Measurements from ENCODE around the gene SNX20. TPM values are rescaled to one million over a fixed set of nuclear protein-coding genes. Genes with fewer than 3 reads are reported as not detected.

SNX20 gene
- total and polyA plus RNA-seq, 2 of the 13 experiments (the other 11 are each of a cell fraction or from before 2014, with no cell fraction given), result not detected

DNA sequence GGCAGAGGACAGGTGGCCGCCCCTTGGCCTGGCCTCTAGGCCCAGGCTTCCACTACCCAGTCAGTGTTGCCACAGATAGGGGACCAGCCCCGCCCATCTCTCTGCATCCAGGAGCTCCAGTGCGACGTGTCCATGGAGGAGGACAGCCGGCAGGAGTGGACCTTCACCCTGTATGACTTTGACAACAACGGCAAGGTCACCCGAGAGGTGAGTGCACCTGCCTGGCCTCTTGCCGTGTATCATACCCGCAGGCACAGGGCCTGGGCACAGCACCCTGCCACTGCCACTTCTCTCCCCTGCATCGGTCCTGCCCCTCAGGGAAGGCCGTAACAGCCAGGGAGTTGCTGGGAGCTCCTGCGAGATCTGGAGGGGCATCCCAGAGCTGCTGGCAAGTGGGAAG lies 55.7 kb downstream of the SNX20 start:
- Histone ChIP-seq H3K4me3 (replicated peaks in 1 of 3; ENCODE audit: insufficient read depth in 1 of 3, low read depth in 2 of 3, low read length in 3 of 3) (no peak overlapping the region), H3K27ac (ENCODE audit: extremely low read length, insufficient read depth, low read length) (no peak overlapping the region), H3K4me1 (ENCODE audit: insufficient read depth, low read length) (peaks cover 21% of the 10 kb centered on the region), H4K20me1 (ENCODE audit: insufficient read depth, low read length) (peaks cover 67% of the 10 kb centered on the region), H3K36me3 (replicated peaks in 1 of 2; ENCODE audit: control insufficient read depth in 1 of 2, insufficient read depth in 2 of 2, low read length in 2 of 2) (peaks cover 90 to 100% of the 10 kb centered on the region in 2 experiments), H2AFZ (ENCODE audit: low read length) (no peak overlapping the region), H3K9ac (ENCODE audit: insufficient read depth, low read depth, low read length) (no peak overlapping the region), H3K4me2 (ENCODE audit: low read depth, low read length) (no peak overlapping the region), H3K9me3 (ENCODE audit: low read length) (no peaks in the 10 kb centered on the region), H3K27me3 (ENCODE audit: control insufficient read depth in 1 of 2, insufficient read depth in 2 of 2, low read length in 2 of 2) (no peaks in the 10 kb centered on the region), H3K79me2 (ENCODE audit: insufficient read depth, low read length) (peaks cover 4% of the 10 kb centered on the region)
- POLR2A ChIA-PET, result no interaction called here
- CTCF ChIA-PET (ENCODE audit: low intra/inter-chr PET ratio, low total read pairs), result no interaction called here
- in situ Hi-C loops (cut with HindIII; ENCODE audit: extremely low pct_ligation_motif_present, low pct_unique_long_range_greater_than_20kb), result no loop called here
- FAIRE-seq (no peak), ATAC-seq (no peak), DNase-seq (ENCODE audit: low spot score) (no peak)
- intact Hi-C loops (cut with micrococcal nuclease; ENCODE audit: unreplicated experiment), result no loop called here
- WGBS (ENCODE audit: low lambda C conversion rate), result 95% methylated on average over 8 of the region's 12 CpGs
- BruUV-seq (replicated peaks), result no TSS peak
- no peak for TF ChIP-seq MEIS2 (CRISPR knock-in tag; IDR thresholded peaks at IDR 0.05)
- no peak for TF ChIP-seq NFATC3 (CRISPR knock-in tag; IDR thresholded peaks at IDR 0.05)
- no peak for TF ChIP-seq ATF1 (CRISPR knock-in tag; IDR thresholded peaks at IDR 0.05)
- TF ChIP-seq ZSCAN12 (CRISPR knock-in tag; IDR thresholded peaks at IDR 0.05), result no peak
- peak; percentile 99 for TF ChIP-seq AGO2 (optimal IDR thresholded peaks at IDR 0.05; ENCODE audit: low read depth, low read length)
- peak; percentile 23; the same call in 1 of the 2 replicates for TF ChIP-seq AKAP8 (CRISPR knock-in tag; IDR thresholded peaks at IDR 0.05)
- peak; percentile 60; the same call in 1 of the 2 replicates for TF ChIP-seq ZNF839 (CRISPR knock-in tag; IDR thresholded peaks at IDR 0.05; ENCODE audit: borderline replicate concordance)
- 0 out of 2 replicates have a peak, but pooled peaks have one; percentile 12 for TF ChIP-seq RBFOX2 (IDR thresholded peaks at IDR 0.05; ENCODE audit: low read depth, low read length)
- TF ChIP-seq ZBTB4 (CRISPR knock-in tag; IDR thresholded peaks at IDR 0.05; ENCODE audit: borderline replicate concordance), result 0 out of 2 replicates have a peak, but pooled peaks have one; percentile 29
- TF ChIP-seq ZNF563 (CRISPR knock-in tag; IDR thresholded peaks at IDR 0.05), result no peak
- TF ChIP-seq RBM22 (optimal IDR thresholded peaks at IDR 0.05; ENCODE audit: low read length), result peak; percentile 89
- TF ChIP-seq ZNF230 (CRISPR knock-in tag; IDR thresholded peaks at IDR 0.05), result no peak
- TF ChIP-seq, protein P1, sequence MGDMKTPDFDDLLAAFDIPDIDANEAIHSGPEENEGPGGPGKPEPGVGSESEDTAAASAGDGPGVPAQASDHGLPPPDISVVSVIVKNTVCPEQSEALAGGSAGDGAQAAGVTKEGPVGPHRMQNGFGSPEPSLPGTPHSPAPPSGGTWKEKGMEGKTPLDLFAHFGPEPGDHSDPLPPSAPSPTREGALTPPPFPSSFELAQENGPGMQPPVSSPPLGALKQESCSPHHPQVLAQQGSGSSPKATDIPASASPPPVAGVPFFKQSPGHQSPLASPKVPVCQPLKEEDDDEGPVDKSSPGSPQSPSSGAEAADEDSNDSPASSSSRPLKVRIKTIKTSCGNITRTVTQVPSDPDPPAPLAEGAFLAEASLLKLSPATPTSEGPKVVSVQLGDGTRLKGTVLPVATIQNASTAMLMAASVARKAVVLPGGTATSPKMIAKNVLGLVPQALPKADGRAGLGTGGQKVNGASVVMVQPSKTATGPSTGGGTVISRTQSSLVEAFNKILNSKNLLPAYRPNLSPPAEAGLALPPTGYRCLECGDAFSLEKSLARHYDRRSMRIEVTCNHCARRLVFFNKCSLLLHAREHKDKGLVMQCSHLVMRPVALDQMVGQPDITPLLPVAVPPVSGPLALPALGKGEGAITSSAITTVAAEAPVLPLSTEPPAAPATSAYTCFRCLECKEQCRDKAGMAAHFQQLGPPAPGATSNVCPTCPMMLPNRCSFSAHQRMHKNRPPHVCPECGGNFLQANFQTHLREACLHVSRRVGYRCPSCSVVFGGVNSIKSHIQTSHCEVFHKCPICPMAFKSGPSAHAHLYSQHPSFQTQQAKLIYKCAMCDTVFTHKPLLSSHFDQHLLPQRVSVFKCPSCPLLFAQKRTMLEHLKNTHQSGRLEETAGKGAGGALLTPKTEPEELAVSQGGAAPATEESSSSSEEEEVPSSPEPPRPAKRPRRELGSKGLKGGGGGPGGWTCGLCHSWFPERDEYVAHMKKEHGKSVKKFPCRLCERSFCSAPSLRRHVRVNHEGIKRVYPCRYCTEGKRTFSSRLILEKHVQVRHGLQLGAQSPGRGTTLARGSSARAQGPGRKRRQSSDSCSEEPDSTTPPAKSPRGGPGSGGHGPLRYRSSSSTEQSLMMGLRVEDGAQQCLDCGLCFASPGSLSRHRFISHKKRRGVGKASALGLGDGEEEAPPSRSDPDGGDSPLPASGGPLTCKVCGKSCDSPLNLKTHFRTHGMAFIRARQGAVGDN (CRISPR knock-in tag; IDR thresholded peaks at IDR 0.05), result peak; percentile 44
- TF ChIP-seq ZNF775 (CRISPR knock-in tag; IDR thresholded peaks at IDR 0.05; ENCODE audit: borderline replicate concordance), result no peak
- peak; percentile 0; the same call in 1 of the 2 replicates for TF ChIP-seq POLR2G (IDR thresholded peaks at IDR 0.05; ENCODE audit: low read depth, low read length)
- TF ChIP-seq, protein P2, sequence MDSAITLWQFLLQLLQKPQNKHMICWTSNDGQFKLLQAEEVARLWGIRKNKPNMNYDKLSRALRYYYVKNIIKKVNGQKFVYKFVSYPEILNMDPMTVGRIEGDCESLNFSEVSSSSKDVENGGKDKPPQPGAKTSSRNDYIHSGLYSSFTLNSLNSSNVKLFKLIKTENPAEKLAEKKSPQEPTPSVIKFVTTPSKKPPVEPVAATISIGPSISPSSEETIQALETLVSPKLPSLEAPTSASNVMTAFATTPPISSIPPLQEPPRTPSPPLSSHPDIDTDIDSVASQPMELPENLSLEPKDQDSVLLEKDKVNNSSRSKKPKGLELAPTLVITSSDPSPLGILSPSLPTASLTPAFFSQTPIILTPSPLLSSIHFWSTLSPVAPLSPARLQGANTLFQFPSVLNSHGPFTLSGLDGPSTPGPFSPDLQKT (CRISPR knock-in tag; IDR thresholded peaks at IDR 0.05; ENCODE audit: borderline replicate concordance), result no peak
- peak; percentile 8; the same call in 1 of the 2 replicates for TF ChIP-seq ZNF776 (CRISPR knock-in tag; IDR thresholded peaks at IDR 0.05)
- TF ChIP-seq TARDBP (CRISPR knock-in tag; IDR thresholded peaks at IDR 0.05), result peak; percentile 71; the same call in 1 of the 2 replicates

Data from HepG2 (cell line).